ENCODE measurements around the gene CCDC169.

DNA sequence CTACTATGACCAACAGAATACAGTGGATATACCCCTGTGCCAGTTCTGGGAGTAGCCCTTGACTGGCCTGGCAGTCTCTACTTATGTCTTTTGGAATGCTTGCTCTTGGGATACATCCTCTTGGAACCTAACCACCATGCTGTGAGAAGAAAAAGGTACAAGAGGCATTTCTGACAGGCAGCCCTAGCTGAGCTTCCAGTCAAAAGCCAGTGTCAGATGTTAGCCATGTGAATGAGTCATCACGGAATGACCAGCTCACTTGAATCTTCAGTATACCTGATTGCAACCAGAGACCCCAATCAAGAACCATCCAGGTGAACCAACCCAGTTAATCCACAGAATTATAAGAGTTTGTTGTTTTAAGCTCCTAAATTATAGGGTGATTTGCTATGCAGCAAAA, 4.1 kb downstream of the CCDC169 start:
- TF ChIP-seq, protein P1, sequence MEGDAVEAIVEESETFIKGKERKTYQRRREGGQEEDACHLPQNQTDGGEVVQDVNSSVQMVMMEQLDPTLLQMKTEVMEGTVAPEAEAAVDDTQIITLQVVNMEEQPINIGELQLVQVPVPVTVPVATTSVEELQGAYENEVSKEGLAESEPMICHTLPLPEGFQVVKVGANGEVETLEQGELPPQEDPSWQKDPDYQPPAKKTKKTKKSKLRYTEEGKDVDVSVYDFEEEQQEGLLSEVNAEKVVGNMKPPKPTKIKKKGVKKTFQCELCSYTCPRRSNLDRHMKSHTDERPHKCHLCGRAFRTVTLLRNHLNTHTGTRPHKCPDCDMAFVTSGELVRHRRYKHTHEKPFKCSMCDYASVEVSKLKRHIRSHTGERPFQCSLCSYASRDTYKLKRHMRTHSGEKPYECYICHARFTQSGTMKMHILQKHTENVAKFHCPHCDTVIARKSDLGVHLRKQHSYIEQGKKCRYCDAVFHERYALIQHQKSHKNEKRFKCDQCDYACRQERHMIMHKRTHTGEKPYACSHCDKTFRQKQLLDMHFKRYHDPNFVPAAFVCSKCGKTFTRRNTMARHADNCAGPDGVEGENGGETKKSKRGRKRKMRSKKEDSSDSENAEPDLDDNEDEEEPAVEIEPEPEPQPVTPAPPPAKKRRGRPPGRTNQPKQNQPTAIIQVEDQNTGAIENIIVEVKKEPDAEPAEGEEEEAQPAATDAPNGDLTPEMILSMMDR (IDR thresholded peaks at IDR 0.05): no peak
- TF ChIP-seq JUN (CRISPR knock-in tag; IDR thresholded peaks at IDR 0.05) (no peak), ETV6 (CRISPR knock-in tag; IDR thresholded peaks at IDR 0.05) (no peak), ESRRA (CRISPR knock-in tag; IDR thresholded peaks at IDR 0.05; ENCODE audit: borderline replicate concordance) (no peak), CREM (CRISPR knock-in tag; IDR thresholded peaks at IDR 0.05) (no peak), FOXP1 (CRISPR knock-in tag; IDR thresholded peaks at IDR 0.05; ENCODE audit: borderline replicate concordance) (no peak), ZNF416 (CRISPR knock-in tag; IDR thresholded peaks at IDR 0.05) (no peak), KAT7 (CRISPR knock-in tag; IDR thresholded peaks at IDR 0.05; ENCODE audit: borderline replicate concordance) (no peak), SP1 (CRISPR knock-in tag; conservative IDR thresholded peaks at IDR 0.05) (no peak), CREB1 (CRISPR knock-in tag; IDR thresholded peaks at IDR 0.05) (no peak)
- TF ChIP-seq, protein P2, sequence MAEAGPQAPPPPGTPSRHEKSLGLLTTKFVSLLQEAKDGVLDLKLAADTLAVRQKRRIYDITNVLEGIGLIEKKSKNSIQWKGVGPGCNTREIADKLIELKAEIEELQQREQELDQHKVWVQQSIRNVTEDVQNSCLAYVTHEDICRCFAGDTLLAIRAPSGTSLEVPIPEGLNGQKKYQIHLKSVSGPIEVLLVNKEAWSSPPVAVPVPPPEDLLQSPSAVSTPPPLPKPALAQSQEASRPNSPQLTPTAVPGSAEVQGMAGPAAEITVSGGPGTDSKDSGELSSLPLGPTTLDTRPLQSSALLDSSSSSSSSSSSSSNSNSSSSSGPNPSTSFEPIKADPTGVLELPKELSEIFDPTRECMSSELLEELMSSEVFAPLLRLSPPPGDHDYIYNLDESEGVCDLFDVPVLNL (CRISPR knock-in tag; IDR thresholded peaks at IDR 0.05; ENCODE audit: borderline replicate concordance, low read depth): no peak
- TF ChIP-seq, protein P3, sequence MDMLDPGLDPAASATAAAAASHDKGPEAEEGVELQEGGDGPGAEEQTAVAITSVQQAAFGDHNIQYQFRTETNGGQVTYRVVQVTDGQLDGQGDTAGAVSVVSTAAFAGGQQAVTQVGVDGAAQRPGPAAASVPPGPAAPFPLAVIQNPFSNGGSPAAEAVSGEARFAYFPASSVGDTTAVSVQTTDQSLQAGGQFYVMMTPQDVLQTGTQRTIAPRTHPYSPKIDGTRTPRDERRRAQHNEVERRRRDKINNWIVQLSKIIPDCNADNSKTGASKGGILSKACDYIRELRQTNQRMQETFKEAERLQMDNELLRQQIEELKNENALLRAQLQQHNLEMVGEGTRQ (CRISPR knock-in tag; IDR thresholded peaks at IDR 0.05): no peak
- TF ChIP-seq, protein P4, sequence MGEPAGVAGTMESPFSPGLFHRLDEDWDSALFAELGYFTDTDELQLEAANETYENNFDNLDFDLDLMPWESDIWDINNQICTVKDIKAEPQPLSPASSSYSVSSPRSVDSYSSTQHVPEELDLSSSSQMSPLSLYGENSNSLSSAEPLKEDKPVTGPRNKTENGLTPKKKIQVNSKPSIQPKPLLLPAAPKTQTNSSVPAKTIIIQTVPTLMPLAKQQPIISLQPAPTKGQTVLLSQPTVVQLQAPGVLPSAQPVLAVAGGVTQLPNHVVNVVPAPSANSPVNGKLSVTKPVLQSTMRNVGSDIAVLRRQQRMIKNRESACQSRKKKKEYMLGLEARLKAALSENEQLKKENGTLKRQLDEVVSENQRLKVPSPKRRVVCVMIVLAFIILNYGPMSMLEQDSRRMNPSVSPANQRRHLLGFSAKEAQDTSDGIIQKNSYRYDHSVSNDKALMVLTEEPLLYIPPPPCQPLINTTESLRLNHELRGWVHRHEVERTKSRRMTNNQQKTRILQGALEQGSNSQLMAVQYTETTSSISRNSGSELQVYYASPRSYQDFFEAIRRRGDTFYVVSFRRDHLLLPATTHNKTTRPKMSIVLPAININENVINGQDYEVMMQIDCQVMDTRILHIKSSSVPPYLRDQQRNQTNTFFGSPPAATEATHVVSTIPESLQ (CRISPR knock-in tag; IDR thresholded peaks at IDR 0.05): no peak

Data from WTC11 (cell line).